Right cardiac atrium (tissue), 5 donors: ENCODE results near the gene UNC45B. TPM values are rescaled to one million over a fixed set of nuclear protein-coding genes. Genes with fewer than 3 reads are reported as not detected.

ENCODE experiments used
- ATAC-seq, 2 donors: fragments of 200-7000 bp; cut with Tn5 transposase; one replicate each; pipeline versions ENCODE4 v1.8.0 to v1.9.1; 2020; ENCODE audit warnings: moderate library complexity in 2 of 2, mild to moderate bottlenecking in 1 of 2
- DNase-seq, 3 donors: peaks; one replicate each; pipeline ENCODE4 v3.0.0-alpha.2; 2020
- H3K27ac ChIP-seq: one replicate; pipeline ENCODE4 v1.5.1; 2013; ENCODE audit warnings: mild to moderate bottlenecking, low read length, control low read depth, moderate library complexity
- H3K27me3 ChIP-seq: one replicate; pipeline ENCODE4 v1.6.1; 2013; ENCODE audit not compliant: control insufficient read depth, insufficient read depth
- H3K4me1 ChIP-seq: one replicate; pipeline ENCODE4 v1.6.1; 2013; ENCODE audit warnings: low read length; ENCODE audit not compliant: control insufficient read depth, insufficient read depth
- H3K4me3 ChIP-seq: one replicate; pipeline ENCODE4 v1.5.1; 2013; ENCODE audit warnings: low read length, control low read depth
- H3K9me3 ChIP-seq: one replicate; pipeline ENCODE4 v1.6.1; 2013; ENCODE audit warnings: low read length; ENCODE audit not compliant: control insufficient read depth
- WGBS: extraction: QIAGEN DNeasy Blood & Tissue Kit; methylation state at CpG from one replicate; pipeline ENCODE4 v1.1.7; 2013; 5-methylcytosine and 5-hydroxymethylcytosine counted together
- intact Hi-C, 4 donors: fragments of 100-400 bp; cut with DNase I; formaldehyde crosslinking; loops; one replicate each; pipeline versions ENCODE4 v1.11.0 to v1.14.0; 2022 to 2023
- polyA plus RNA-seq: library from polyadenylated mRNA; stranded (reverse); fragments of 200-250 nt; gene quantifications from one replicate; pipeline ENCODE4 v1.2.3, GENCODE V29; 2013
- total RNA-seq, 4 donors: library from RNA; stranded (reverse); fragmentation: NEBNext Ultra II Directional; extraction: Animal tissue kit (Norgen Biotek cat#: 25700); gene quantifications; one replicate each; pipeline ENCODE4 v1.2.1, GENCODE V29; 2021
- donor health status: healthy with polysubstance abuse.
- donor health status: DM: no; HTN: yes; CAD: no.
- donor health status: DM: no; HTN: no; CAD: no.
- donor health status: DM: no; HTN: yes; CAD: no; lungs with severe emphysema.
- donor health status: DM: yes; HTN: yes; CAD: no.

The UNC45B gene
- total and polyA plus RNA-seq, 5 donors = 62.2 to 193 (median 170) TPM

- H3K27ac ChIP-seq = peak within 1 kb of the TSS; percentile 4
- peak; percentile 94 to 95 for ATAC-seq
These were observed 28.0 kb upstream of the UNC45B start, which contains the start of gene RAD51D for GRCh38 chr17:35119370-35120165. Gene RAD51D, minus strand, starts transcription at chr17:35119860. Its CDS starts 247 bp downstream, at chr17:35119613.

GRCh38 chr17:35121315-35121714 is 26.3 kb upstream of the UNC45B start, which contains the start of gene FNDC8:
Gene FNDC8, plus strand, starts transcription at chr17:35121615. Its CDS starts 79 bp downstream, at chr17:35121694.
- Histone ChIP-seq H3K4me3 (no peak within 1 kb of the TSS), H3K27me3 (no peaks in the 10 kb centered on the region), H3K27ac (no peak within 1 kb of the TSS), H3K9me3 (no peaks in the 10 kb centered on the region), H3K4me1 (peaks cover 3% of the 10 kb centered on the region)
- DNase-seq (no peak), ATAC-seq (no peak)
- WGBS = 94% methylated on average over 3 of the region's 3 CpGs
- intact Hi-C loops = loop anchor here in 3 of 4 donors (2.0 to 10.0 kb wide), 3 partner anchors 124 to 697 kb away; no protein-coding TSS in a partner anchor

More at GRCh38 chr17:35119370-35120165, 28.0 kb upstream of the UNC45B start, which contains the start of gene RAD51D:
- DNase-seq = peak; percentile 77 to 92 (median 91)
- H3K9me3 ChIP-seq = no peaks in the 10 kb centered on the region
- under 1% methylated on average over 72 of the region's 72 CpGs for WGBS
- peak within 1 kb of the TSS; percentile 48 for H3K4me3 ChIP-seq
- H3K27me3 ChIP-seq = no peaks in the 10 kb centered on the region
- H3K4me1 ChIP-seq = peaks cover 3% of the 10 kb centered on the region
- intact Hi-C loops = loop anchor here (2.0 to 10.0 kb wide), 6 partner anchors 122 to 695 kb away; no protein-coding TSS in a partner anchor

GRCh38 chr17:35127751-35128514 is 19.7 kb upstream of the UNC45B start:
- Histone ChIP-seq H3K27me3 (no peaks in the 10 kb centered on the region), H3K4me3 (no peak overlapping the region), H3K27ac (no peak overlapping the region), H3K4me1 (peaks cover 3% of the 10 kb centered on the region), H3K9me3 (no peaks in the 10 kb centered on the region)
- 46% methylated on average over 11 of the region's 11 CpGs for WGBS
- ATAC-seq (peak; percentile 81 to 93), DNase-seq (peak; percentile 78 to 87 (median 79))
- intact Hi-C loops = loop anchor here in 1 of 4 donors (10.0 kb wide), 1 partner anchor 703 kb away; no protein-coding TSS in a partner anchor

- Histone ChIP-seq H3K4me3 (no peak overlapping the region), H3K9me3 (no peaks in the 10 kb centered on the region), H3K27ac (peak overlapping the region; percentile 31), H3K27me3 (no peaks in the 10 kb centered on the region), H3K4me1 (peaks cover 3% of the 10 kb centered on the region)
- WGBS = 71% methylated on average over 11 of the region's 11 CpGs
- peak; percentile 17 to 47 for ATAC-seq
- DNase-seq = peak in 2 of 3 donors; percentile 49 to 76
- intact Hi-C loops = loop anchor here in 1 of 4 donors (10.0 kb wide), 1 partner anchor 705 kb away; no protein-coding TSS in a partner anchor
These were observed 18.3 kb upstream of the UNC45B start for GRCh38 chr17:35129154-35129972.

- Histone ChIP-seq H3K4me3 (no peak overlapping the region), H3K27ac (no peak overlapping the region), H3K4me1 (peaks cover 3% of the 10 kb centered on the region), H3K9me3 (no peaks in the 10 kb centered on the region), H3K27me3 (no peaks in the 10 kb centered on the region)
- WGBS = 93% methylated on average over 5 of the region's 5 CpGs
- intact Hi-C loops = loop anchor here in 1 of 4 donors (10.0 kb wide), 1 partner anchor 705 kb away; no protein-coding TSS in a partner anchor
- DNase-seq (no peak), ATAC-seq (no peak)
These were observed 17.7 kb upstream of the UNC45B start for GRCh38 chr17:35129973-35130351.

GRCh38 chr17:35130392-35130791 is 17.2 kb upstream of the UNC45B start:
- DNase-seq (no peak), ATAC-seq (no peak)
- intact Hi-C loops = no loop called here
- WGBS = 98% methylated on average over 3 of the region's 3 CpGs
- H3K9me3 ChIP-seq = no peaks in the 10 kb centered on the region
- H3K4me3 ChIP-seq = no peak overlapping the region
- peaks cover 3% of the 10 kb centered on the region for H3K4me1 ChIP-seq
- no peak overlapping the region for H3K27ac ChIP-seq
- H3K27me3 ChIP-seq = no peaks in the 10 kb centered on the region

- H3K9me3 ChIP-seq = no peaks in the 10 kb centered on the region
- ATAC-seq = no peak
- H3K27me3 ChIP-seq = no peaks in the 10 kb centered on the region
- H3K4me1 ChIP-seq = peaks cover 3% of the 10 kb centered on the region
- H3K27ac ChIP-seq = no peak overlapping the region
- 86% methylated on average over 10 of the region's 10 CpGs for WGBS
- no peak overlapping the region for H3K4me3 ChIP-seq
- intact Hi-C loops = no loop called here
- no peak for DNase-seq
These were observed 15.5 kb upstream of the UNC45B start for GRCh38 chr17:35132099-35132498.

- no peak overlapping the region for H3K4me3 ChIP-seq
- no peak for ATAC-seq
- H3K27ac ChIP-seq = no peak overlapping the region
- intact Hi-C loops = no loop called here
- H3K9me3 ChIP-seq = no peaks in the 10 kb centered on the region
- no peak for DNase-seq
- 92% methylated on average over 22 of the region's 22 CpGs for WGBS
- H3K27me3 ChIP-seq = no peaks in the 10 kb centered on the region
- no peaks in the 10 kb centered on the region for H3K4me1 ChIP-seq
These were observed 14.6 kb upstream of the UNC45B start for GRCh38 chr17:35132816-35133550.

GRCh38 chr17:35135322-35135721 is 12.3 kb upstream of the UNC45B start:
- no peaks in the 10 kb centered on the region for H3K27me3 ChIP-seq
- no peak overlapping the region for H3K4me3 ChIP-seq
- no peaks in the 10 kb centered on the region for H3K9me3 ChIP-seq
- 82% methylated on average over 6 of the region's 6 CpGs for WGBS
- no peaks in the 10 kb centered on the region for H3K4me1 ChIP-seq
- no peak overlapping the region for H3K27ac ChIP-seq
- DNase-seq = peak in 1 of 3 donors; percentile 51
- peak in 1 of 2 donors; percentile 27 for ATAC-seq
- intact Hi-C loops = no loop called here

GRCh38 chr17:35138218-35138617 is 9.4 kb upstream of the UNC45B start:
- Histone ChIP-seq H3K27me3 (no peaks in the 10 kb centered on the region), H3K4me1 (no peaks in the 10 kb centered on the region), H3K27ac (no peak overlapping the region), H3K9me3 (no peaks in the 10 kb centered on the region), H3K4me3 (no peak overlapping the region)
- intact Hi-C loops = no loop called here
- no peak for DNase-seq
- 98% methylated on average over 6 of the region's 6 CpGs for WGBS
- no peak for ATAC-seq
